Central memory CD4-positive, alpha-beta T cell (primary cell): ENCODE measurements around the gene KLK10.

Experiments used
- DNase-seq: peaks from one replicate; pipeline ENCODE4 v3.0.0; 2022

The KLK10 gene

GRCh38 chr19:50967929-50968715 lies 51.4 kb downstream of the KLK10 start:
- no peak for DNase-seq

DNA sequence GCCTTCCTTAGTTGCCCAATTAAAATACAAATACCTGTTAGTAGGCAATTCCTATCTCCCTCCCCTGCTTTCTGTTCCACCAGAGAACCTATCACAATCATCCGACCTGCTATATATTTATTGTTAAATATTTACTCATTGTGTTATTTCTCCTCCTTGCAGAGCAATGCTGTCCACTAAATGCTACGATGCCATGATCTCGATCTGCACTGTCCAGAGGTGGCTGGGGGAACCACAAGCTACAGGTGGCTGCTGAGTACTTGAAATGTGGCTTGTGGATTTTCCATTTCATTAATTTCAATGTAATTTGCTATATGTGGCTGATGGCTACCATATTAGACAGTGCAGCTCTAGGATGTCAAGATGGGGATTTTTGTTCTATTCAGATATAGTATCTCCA lies 55.2 kb downstream of the KLK10 start:
- no peak for DNase-seq

DNA sequence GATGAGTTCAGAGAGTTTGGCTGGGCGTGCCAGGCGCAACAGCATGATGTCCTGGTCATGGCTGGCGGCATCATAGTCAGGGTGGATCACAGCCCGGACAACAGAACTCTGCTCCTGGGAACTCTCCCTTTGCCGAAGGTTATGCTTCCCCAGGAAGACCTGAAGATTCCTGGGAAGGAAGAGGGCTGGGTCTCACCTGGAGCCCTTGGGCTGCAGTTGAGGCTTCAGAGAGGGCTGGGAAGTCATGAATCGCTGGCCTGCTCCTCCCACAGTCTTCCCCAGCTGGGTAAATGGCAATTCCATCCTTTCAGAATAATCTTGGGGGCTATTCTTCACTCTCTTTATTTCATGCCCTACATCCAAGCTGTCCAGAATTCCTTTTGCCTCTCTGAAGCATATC lies 56.1 kb downstream of the KLK10 start:
- DNase-seq, result no peak
